Activated naive CD8-positive, alpha-beta T cell treated with anti-CD3 and anti-CD28 coated beads, Interleukin-2, amount 10 ng/mL, durations not matched to agents 7 days and 5 days (primary cell): ENCODE results near the gene ARMC12. TPM values are rescaled to one million over a fixed set of nuclear protein-coding genes. Genes with fewer than 3 reads are reported as not detected.
"Not testable (repeated sequence)": the region's sequence is repeated elsewhere in the genome, so short reads cannot be mapped to it uniquely, and the experiment has no call there.

Experiments used
- ATAC-seq: fragments of 150-1000 bp; cut with Tn5 transposase; one replicate; pipeline ENCODE4 v1.10.0; 2021; ENCODE audit warnings: low read depth, moderate library complexity
- POLR2A ChIA-PET: fragments of 350-600 bp; sonication (Branson Sonifier 250); formaldehyde crosslinking; loops from one replicate; lab custom pipeline; 2021; ENCODE audit warnings: antibody characterized with exemption; lab: Charles Lee
- DNase-seq: peaks from one replicate; pipeline ENCODE4 v3.0.0; 2021
- H3K27ac Mint-ChIP-seq: one replicate; pipeline ENCODE4 v1.8.0; 2022; ENCODE audit warnings: mild to moderate bottlenecking, mixed read lengths
- H3K27me3 Mint-ChIP-seq: one replicate; pipeline ENCODE4 v1.8.0; 2022; ENCODE audit warnings: mild to moderate bottlenecking, moderate library complexity, mixed read lengths
- H3K36me3 Mint-ChIP-seq: one replicate; pipeline ENCODE4 v1.8.0; 2021; ENCODE audit warnings: mild to moderate bottlenecking, mixed read lengths
- H3K4me1 Mint-ChIP-seq: one replicate; pipeline ENCODE4 v1.8.0; 2021; ENCODE audit warnings: mixed read lengths
- H3K4me3 Mint-ChIP-seq: one replicate; pipeline ENCODE4 v1.8.0; 2022; ENCODE audit warnings: mild to moderate bottlenecking, moderate library complexity, mixed read lengths
- H3K9me3 Mint-ChIP-seq: one replicate; pipeline ENCODE4 v1.8.0; 2021; ENCODE audit warnings: mixed read lengths
- total RNA-seq, 2 experiments: library from RNA; stranded (reverse); gene quantifications; one replicate each; pipeline ENCODE4 v1.2.3, GENCODE V29; 2021

Gene ARMC12, protein sequence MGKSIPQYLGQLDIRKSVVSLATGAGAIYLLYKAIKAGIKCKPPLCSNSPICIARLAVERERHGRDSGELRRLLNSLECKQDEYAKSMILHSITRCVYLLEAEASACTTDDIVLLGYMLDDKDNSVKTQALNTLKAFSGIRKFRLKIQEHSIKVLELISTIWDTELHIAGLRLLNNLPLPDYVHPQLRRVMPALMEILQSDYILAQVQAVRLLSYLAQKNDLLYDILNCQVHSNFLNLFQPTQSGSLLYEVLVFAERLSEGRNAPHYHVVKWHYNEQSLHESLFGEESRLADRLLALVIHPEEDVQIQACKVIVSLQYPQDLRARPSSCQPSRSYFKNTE
- total RNA-seq: under 1 TPM; 0.85 to 0.97 TPM

DNA sequence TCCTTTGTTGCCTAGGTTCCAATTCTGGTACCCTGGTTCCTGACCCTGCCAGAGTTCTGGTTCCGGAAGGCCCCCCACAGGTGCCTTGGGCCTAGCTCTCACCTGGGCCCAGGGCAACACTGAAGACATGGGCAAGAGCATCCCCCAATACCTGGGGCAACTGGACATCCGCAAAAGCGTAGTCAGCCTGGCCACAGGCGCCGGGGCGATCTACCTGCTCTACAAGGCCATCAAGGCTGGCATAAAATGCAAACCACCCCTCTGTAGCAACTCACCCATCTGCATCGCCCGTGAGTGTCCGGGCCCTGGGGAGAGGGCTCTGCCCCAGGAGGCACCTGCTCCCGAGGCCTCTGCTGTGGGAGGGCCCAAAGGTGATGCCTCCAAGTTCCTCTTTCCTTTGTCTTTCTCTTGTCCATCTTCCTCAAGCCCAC, at the start of gene ARMC12:
TSS of gene ARMC12 (plus strand) at position 51 of the 431 bp plus-strand sequence. CDS start at position 128, 77 bp downstream.
- H3K27ac Mint-ChIP-seq: peak within 1 kb of the TSS; percentile 85
- no peaks in the 10 kb centered on the region for H3K9me3 Mint-ChIP-seq
- POLR2A ChIA-PET: interaction anchor here (0.6 to 1.1 kb wide), 6 partner anchors 9 to 214 kb away, joined by 3 to 5 read pairs (median 3); no protein-coding TSS in a partner anchor
- H3K4me3 Mint-ChIP-seq: no peak within 1 kb of the TSS
- H3K4me1 Mint-ChIP-seq: peaks cover 23% of the 10 kb centered on the region
- H3K27me3 Mint-ChIP-seq: no peaks in the 10 kb centered on the region
- no peaks in the 10 kb centered on the region for H3K36me3 Mint-ChIP-seq
- ATAC-seq (no peak), DNase-seq (no peak)

DNA sequence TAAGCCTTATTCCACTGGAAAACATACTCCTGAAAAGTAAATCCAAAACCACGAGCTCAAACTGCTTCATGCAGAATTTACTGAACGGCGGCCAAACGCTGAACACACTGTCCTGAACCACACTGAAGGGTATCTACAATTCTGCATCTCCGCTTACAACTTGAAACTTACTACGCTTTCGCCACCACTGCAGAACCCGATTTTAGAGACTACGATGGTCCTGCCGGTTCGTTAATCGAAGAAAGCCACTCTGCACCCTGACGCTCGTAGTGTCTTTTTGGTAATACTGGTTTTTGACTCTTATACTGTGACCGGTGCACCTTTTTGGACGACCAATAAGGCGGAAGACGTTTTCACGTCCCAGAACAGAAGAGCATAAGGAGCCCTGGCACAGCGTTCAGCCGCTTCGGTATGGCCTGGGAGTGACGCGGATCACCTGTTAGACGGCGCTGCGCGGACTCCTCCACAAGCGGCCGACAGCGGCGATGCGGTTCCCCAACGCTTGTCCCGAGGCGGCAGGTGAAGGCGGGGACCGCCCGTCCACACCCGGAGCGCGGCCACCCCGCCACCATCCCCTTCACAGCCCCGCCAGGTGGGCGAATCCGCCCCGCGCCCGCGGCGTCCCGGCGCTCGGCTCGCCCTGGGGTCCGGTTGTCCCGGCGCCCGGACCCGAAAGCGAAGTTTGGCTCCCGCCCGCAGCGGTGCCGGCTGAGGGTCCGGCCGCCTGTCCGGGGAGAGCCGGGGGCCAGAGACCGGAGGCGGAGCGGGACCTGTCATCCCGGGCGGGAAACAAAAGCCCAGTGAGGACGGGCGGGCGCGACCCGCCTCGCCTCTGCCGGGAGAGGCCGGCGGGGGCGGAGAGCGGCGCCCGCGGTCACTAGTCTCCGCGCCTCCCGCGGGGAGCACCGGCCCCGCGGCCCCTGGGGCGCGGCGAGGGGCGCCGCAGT, 48.9 kb upstream of the ARMC12 start:
- POLR2A ChIA-PET: interaction anchor here (0.5 to 3.3 kb wide), 9 partner anchors 16 to 86 kb away, joined by 3 to 25 read pairs (median 5); no protein-coding TSS in a partner anchor
- H3K27ac Mint-ChIP-seq: peak overlapping the region; percentile 98
- peak overlapping the region; percentile 100 for H3K4me3 Mint-ChIP-seq
- peaks cover 11% of the 10 kb centered on the region for H3K4me1 Mint-ChIP-seq
- ATAC-seq (peak; percentile 58), DNase-seq (peak; percentile 72)
- H3K36me3 Mint-ChIP-seq: peaks cover 7% of the 10 kb centered on the region
- no peaks in the 10 kb centered on the region for H3K27me3 Mint-ChIP-seq
- H3K9me3 Mint-ChIP-seq: no peaks in the 10 kb centered on the region

DNA sequence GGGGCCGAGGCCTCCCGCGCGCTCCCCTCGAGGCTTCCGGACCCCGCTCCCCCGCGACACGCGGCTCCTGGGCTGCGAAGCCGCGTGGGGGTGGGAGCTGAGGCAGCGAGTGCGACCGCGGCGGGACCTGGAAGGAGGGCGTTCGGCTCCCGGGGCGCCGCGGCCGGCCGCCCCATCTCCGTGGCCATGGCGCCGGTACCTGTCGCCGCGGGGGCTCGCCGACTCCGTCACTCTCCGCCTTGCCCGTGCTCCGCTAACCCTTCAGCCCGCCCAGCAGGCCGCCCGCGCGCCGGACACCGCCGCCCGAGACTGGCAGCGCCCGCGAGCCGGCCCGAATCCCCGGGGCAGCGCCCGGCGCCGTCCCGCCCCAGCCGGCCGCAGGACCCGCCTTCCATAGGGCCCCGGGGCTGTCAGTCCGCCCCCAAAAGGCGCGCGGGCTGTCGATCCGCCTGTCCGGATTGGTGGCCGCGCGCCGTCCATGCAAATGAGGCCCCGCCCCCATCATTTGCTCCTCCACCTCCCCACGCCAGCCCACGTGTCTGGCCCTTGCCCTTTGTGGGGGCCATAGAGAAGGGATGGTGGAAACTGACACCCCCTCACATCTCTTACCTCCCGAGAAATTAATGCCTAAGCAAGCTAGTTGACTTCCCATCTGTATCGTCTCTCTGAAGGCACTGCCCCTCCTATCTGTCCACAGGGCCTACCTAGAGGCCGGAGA, 48.1 kb upstream of the ARMC12 start, which contains the start of gene FKBP5:
TSS of gene FKBP5 (minus strand) at position 311 of the 718 bp plus-strand sequence. CDS start 46,091 bp downstream, outside the sequence.
- peak within 1 kb of the TSS; percentile 100 for H3K4me3 Mint-ChIP-seq
- no peaks in the 10 kb centered on the region for H3K27me3 Mint-ChIP-seq
- peaks cover 6% of the 10 kb centered on the region for H3K36me3 Mint-ChIP-seq
- DNase-seq (peak; percentile 92), ATAC-seq (peak; percentile 92)
- POLR2A ChIA-PET: interaction anchor here (0.5 to 3.3 kb wide), 6 partner anchors 17 to 78 kb away, joined by 3 to 25 read pairs (median 6); no protein-coding TSS in a partner anchor
- peaks cover 8% of the 10 kb centered on the region for H3K4me1 Mint-ChIP-seq
- H3K9me3 Mint-ChIP-seq: no peaks in the 10 kb centered on the region
- peak within 1 kb of the TSS; percentile 98 for H3K27ac Mint-ChIP-seq

DNA sequence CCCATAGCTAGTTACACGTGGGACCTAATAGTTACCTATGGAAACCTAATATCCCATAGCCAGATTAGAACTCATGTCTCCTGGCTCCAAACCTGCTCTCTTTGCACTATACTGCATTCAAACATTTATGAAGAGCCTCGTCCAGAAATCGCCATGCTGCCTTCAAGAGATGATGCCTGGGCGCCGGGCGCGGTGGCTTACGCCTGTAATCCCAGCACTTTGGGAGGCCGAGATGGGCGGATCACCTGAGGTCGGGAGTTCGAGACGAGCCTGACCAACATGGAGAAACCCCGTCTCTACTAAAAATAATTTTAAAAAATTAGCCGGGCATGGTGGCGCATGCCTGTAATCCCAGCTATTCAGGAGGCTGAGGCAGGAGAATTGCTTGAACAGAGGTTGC, 46.8 kb upstream of the ARMC12 start:
- ATAC-seq, H3K27me3 Mint-ChIP-seq, H3K36me3 Mint-ChIP-seq, DNase-seq, H3K4me1 Mint-ChIP-seq, H3K9me3 Mint-ChIP-seq, H3K27ac Mint-ChIP-seq, H3K4me3 Mint-ChIP-seq: not testable (repeated sequence)
- POLR2A ChIA-PET: interaction anchor here (1.2 kb wide), 1 partner anchor 46 kb away, joined by 3 read pairs; no protein-coding TSS in a partner anchor

DNA sequence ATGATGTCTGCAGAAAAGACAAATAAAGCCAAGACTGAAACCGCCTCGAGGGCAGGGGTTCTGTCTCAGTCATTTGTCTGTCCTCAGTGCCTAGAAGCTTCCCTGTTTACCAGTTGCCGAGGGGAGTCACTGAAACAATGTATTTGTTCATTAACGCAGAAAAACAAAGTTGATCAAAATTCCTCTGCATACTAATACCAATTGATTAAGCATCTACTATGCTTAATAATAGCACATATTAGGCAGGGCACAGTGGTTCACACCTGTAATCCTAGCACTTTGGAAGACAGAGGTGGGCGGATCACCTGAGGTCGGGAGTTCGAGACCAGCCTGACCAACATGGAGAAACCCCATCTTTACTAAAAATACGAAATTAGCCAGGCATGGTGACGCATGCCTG, 46.3 kb upstream of the ARMC12 start:
- peaks cover 8% of the 10 kb centered on the region for H3K4me1 Mint-ChIP-seq
- ATAC-seq (no peak), DNase-seq (no peak)
- no peak overlapping the region for H3K4me3 Mint-ChIP-seq
- peaks cover 5% of the 10 kb centered on the region for H3K36me3 Mint-ChIP-seq
- H3K27ac Mint-ChIP-seq: no peak overlapping the region
- POLR2A ChIA-PET: no interaction called here
- H3K9me3 Mint-ChIP-seq: no peaks in the 10 kb centered on the region
- no peaks in the 10 kb centered on the region for H3K27me3 Mint-ChIP-seq

DNA sequence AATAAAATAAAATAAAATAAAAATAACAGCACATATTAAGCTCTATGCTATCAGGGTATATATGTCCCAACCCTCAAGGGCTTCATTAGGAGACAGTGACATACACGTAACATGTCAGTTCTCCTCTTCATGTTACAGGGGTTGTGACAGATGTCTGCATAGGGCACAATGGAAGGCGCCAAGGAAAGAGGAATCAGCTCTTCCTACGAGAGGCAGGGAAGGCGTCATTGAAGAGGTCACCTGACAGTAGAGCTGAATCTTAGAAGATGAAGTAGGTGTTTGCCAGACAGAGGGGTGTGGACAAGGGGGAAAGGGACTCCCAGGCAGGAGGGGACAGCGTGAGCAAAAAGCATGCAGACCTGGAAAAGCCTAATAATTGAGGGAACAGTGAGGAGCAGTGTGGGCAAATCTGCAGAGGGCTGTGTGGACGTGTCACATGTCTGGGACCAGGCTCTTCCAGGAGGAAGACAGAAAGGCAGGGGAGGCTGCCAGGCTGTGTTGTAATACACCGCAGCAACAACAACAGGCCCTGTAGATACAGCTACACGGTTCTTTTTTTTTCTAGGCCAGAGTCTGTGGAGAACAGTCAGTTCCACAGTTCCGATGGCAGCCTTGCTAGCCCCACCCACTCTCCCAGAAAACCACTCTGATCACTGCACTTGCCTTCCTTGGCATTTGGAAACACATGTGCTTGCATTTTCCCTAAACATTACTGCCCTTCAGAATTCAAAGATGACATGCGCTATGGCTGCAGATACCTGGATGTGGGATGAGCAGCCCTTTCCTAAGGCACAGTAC, 45.6 kb upstream of the ARMC12 start:
- ATAC-seq (no peak), DNase-seq (no peak)
- POLR2A ChIA-PET: no interaction called here
- no peaks in the 10 kb centered on the region for H3K9me3 Mint-ChIP-seq
- H3K27me3 Mint-ChIP-seq: no peaks in the 10 kb centered on the region
- H3K36me3 Mint-ChIP-seq: peaks cover 5% of the 10 kb centered on the region
- H3K27ac Mint-ChIP-seq: no peak overlapping the region
- H3K4me3 Mint-ChIP-seq: no peak overlapping the region
- H3K4me1 Mint-ChIP-seq: peaks cover 8% of the 10 kb centered on the region

DNA sequence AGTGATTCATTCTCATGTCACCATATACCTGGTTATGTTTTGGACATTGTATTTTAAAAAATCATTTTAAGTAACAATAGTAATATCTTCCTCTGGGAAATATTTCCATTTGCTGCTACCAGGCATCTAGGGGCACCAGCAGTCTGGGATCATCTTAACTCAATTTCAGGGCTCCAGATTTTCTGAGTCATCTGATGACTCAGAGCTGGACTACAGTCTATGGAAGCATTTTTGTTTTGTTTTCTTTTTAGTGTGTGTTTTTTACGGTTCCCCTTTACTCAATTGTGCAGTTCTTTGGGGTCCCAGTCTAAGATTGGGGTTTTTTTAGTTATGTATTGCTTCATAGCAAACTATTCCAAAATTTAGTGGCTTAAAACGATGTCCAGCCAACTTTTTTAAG, 42.4 kb upstream of the ARMC12 start:
- Mint-ChIP-seq H3K27me3 (no peaks in the 10 kb centered on the region), H3K9me3 (no peaks in the 10 kb centered on the region), H3K36me3 (no peaks in the 10 kb centered on the region), H3K27ac (no peak overlapping the region), H3K4me3 (no peak overlapping the region), H3K4me1 (peaks cover 1% of the 10 kb centered on the region)
- DNase-seq (no peak), ATAC-seq (no peak)
- POLR2A ChIA-PET: no interaction called here

DNA sequence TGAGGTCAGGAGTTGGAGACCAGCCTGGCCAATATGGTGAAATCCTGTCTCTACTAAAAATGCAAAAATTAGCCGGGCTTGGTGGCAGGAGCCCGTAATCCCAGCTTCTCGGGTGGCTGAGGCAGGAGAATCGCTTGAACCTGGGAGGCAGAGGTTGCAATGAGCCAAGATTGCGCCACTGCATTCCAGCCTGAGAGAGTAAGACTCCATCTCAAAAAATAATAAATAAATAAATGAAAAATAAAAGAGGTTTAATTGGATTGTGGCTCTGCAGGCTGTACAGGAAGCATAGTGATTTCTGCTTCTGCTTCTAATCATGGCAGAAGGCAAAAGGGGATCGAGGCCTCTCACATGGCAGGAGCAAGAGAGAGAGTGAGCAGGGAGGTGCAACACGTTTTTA, 38.4 kb upstream of the ARMC12 start:
- DNase-seq, H3K36me3 Mint-ChIP-seq, H3K9me3 Mint-ChIP-seq, H3K4me3 Mint-ChIP-seq, H3K27ac Mint-ChIP-seq, ATAC-seq, H3K27me3 Mint-ChIP-seq, POLR2A ChIA-PET, H3K4me1 Mint-ChIP-seq: not testable (repeated sequence)

DNA sequence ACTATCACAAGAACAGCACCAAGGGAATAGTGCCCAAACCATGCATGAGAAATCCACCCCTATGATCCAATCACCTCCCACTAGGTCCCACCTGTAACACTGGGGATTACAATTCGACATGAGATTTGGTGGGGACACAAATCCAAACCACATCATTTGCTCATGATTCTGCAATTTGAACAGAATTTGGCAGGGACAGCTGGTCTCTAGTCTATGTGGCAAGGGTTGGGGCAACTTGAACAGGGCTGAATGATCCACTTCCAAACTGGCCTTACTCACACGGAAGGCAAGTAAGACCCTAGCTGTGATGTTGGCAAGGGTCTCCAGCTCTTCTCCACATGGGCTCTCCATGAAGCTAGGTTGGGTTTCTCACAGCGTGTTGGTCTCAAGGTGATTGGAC, 38.0 kb upstream of the ARMC12 start:
- peaks cover 2% of the 10 kb centered on the region for H3K4me1 Mint-ChIP-seq
- POLR2A ChIA-PET: no interaction called here
- no peaks in the 10 kb centered on the region for H3K27me3 Mint-ChIP-seq
- DNase-seq (no peak), ATAC-seq (no peak)
- H3K27ac Mint-ChIP-seq: no peak overlapping the region
- no peaks in the 10 kb centered on the region for H3K36me3 Mint-ChIP-seq
- no peak overlapping the region for H3K4me3 Mint-ChIP-seq
- peaks cover under 1% of the 10 kb centered on the region for H3K9me3 Mint-ChIP-seq

DNA sequence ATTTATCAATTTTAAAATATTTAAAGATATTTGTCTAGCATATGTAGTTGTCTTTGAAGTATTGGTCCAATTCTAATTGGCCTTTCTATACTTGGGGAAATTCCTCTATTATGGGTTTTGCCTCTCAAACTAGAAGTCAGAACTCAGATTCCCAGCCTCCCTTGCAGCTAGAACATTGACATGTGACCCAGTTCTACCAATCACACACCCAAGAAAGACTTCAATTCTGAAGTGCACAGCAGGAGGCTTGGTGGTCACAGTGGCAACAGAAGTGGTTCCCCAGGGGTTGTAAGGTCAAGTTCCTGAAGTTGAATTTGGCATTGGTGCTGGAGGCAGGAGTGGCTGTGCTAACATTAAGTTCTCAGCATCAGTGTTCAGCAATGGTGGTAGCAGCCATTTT, 33.3 kb upstream of the ARMC12 start:
- Mint-ChIP-seq H3K4me3 (no peak overlapping the region), H3K9me3 (peaks cover 3% of the 10 kb centered on the region), H3K27ac (no peak overlapping the region), H3K27me3 (no peaks in the 10 kb centered on the region), H3K36me3 (no peaks in the 10 kb centered on the region), H3K4me1 (peaks cover 6% of the 10 kb centered on the region)
- ATAC-seq (no peak), DNase-seq (no peak)
- POLR2A ChIA-PET: no interaction called here

DNA sequence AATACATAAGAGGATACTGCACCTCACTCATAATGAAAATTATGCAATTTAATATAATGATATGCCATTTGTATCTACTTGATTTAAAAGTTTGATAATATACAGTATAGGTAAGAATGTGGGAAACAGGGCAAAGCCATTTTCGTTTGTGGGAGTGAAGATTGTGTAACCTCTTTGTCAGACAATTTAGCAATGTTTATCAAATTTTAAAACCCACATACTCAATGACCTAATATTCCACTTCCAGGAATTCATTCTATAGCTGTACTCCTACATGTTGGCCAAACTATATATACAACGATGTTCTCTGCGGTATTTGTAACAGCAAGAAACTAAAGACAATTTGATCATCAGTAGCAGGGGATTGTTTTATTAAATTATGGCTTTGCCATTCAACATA, 30.4 kb upstream of the ARMC12 start:
- POLR2A ChIA-PET: no interaction called here
- ATAC-seq (no peak), DNase-seq (no peak)
- Mint-ChIP-seq H3K4me3 (no peak overlapping the region), H3K36me3 (no peaks in the 10 kb centered on the region), H3K9me3 (peaks cover 3% of the 10 kb centered on the region), H3K27me3 (no peaks in the 10 kb centered on the region), H3K4me1 (peaks cover 15% of the 10 kb centered on the region), H3K27ac (no peak overlapping the region)

DNA sequence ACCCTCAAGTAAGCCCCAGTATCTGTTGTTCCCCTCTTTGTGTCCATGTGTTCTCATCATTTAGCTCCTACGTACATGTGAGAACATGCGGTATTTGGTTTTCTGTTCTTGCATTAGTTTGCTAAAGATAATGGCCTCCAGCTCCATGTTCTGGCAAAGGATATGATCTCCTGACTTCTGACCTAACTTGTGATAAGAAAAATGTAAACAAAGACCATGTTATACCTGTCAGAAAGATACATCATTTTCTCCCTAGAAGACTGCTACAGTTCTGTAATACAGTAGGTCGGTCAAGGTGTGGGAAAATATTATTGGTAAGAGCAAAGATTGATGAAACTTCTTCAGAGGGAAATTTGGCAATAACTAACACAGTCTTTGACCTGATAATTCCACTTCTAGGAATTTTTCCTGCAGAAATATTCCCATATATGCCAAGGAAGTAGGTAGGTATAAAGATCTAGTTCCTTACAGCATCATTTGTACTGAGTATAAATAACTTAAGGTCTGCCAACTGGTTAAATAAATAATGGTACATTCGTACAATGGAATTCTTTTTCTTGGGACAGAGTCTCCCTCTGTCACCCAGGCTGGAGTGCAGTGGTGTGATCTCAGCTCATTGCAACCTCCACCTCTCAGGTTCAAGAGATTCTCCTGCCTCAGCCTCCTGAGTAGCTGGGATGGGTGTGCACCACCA, 29.0 kb upstream of the ARMC12 start:
- no peaks in the 10 kb centered on the region for H3K36me3 Mint-ChIP-seq
- POLR2A ChIA-PET: no interaction called here
- no peaks in the 10 kb centered on the region for H3K27me3 Mint-ChIP-seq
- no peak overlapping the region for H3K4me3 Mint-ChIP-seq
- no peak overlapping the region for H3K27ac Mint-ChIP-seq
- ATAC-seq (no peak), DNase-seq (no peak)
- H3K4me1 Mint-ChIP-seq: peaks cover 21% of the 10 kb centered on the region
- H3K9me3 Mint-ChIP-seq: peaks cover 3% of the 10 kb centered on the region
